GM18861 (cell line): ENCODE results near the gene GPR171.

Experiments
- ATAC-seq: cut with Tn5 transposase; IDR thresholded peaks from one replicate; pipeline ENCODE4 v1.9.1; 2021; ENCODE audit not compliant: unreplicated experiment

GPR171 gene

GRCh38 chr3:151214459-151214858, 11.4 kb upstream of the GPR171 start:
- ATAC-seq: no peak

GRCh38 chr3:151213881-151214280, 10.9 kb upstream of the GPR171 start:
- ATAC-seq: no peak

DNA sequence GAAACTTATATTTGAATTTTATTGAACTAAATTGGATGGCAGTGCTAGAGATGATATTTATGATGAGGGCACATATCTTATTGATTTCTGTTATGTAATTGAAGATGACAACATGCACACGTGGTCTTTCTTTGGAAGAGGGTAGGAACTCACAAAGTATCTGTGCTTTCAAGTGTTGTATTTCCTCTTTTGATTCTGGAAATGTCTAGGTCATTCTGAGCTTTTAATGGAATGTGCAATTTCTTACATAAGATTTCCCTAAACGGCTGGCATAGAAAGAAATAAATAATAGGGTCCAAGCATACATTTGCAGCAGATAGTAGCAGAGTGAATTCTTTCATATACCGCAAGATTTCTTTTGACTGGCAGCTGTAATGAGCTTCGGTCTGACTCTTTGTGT, 10.1 kb upstream of the GPR171 start:
- no peak for ATAC-seq

GRCh38 chr3:151210676-151211381, 7.8 kb upstream of the GPR171 start:
- ATAC-seq: peak; percentile 71

DNA sequence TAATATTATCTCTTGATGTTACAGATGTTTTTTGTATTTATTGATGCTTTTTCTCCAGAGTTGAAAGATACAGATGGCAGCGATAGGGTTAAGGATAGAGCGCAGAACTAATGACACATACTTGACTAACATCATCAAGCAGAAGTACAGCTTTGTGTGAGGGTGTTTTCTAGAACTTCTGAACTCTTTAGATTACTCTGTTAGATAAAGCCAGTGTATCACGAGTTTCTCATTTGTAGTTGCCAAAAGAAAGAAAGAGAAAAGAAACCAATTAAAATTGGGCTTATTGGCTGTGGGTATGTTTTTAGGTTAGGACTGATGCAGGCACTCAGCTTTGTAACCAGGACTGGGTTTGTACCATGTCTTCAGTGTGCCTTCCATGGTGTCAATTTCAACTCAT, 6.6 kb upstream of the GPR171 start:
- no peak for ATAC-seq

- no peak for ATAC-seq
Observed at GRCh38 chr3:151206201-151206600, 3.2 kb upstream of the GPR171 start.

GRCh38 chr3:151205482-151205881, 2.5 kb upstream of the GPR171 start:
- ATAC-seq: no peak

DNA sequence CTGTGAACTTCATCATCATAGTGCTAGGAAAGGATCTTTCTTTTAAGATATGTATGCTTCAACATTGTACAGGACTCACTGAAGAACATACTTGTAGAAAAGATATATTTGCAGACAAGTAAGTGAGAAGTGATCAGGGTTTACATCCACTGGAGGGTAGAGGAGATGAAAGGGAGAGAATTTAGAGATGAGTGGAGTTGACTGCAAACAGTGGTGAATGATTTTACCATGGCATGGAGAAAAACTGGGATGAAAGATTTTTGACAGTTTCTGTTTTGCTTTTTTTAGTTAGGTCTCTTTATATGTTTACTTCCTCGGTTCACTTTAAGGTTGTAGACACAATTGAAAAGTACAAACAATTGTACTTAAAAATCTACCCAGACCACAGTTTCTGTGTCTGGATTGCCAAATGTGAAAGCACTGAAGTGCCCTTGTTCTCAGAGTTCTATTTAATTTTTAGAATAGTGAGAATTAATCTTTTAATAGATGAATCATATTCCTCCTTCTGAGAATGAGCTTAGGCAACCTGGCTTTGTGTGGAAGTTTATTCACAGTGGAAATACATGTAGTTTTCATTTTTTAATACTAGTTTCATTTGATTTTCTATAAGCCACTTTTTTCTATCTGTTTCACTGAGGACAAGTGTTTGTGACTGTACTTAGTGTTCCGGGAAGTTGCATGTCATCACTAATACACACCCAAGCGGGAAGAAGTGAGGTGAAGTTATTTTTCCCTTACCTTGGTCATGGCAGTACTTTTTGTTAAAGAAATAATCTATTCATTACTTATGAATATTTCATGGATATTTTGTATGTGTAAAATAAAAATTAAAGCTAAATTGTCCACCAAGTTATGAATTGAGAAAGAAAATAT, 1.8 kb upstream of the GPR171 start:
- no peak for ATAC-seq

GRCh38 chr3:151201051-151201730, 1.8 kb downstream of the GPR171 start:
- ATAC-seq: no peak

DNA sequence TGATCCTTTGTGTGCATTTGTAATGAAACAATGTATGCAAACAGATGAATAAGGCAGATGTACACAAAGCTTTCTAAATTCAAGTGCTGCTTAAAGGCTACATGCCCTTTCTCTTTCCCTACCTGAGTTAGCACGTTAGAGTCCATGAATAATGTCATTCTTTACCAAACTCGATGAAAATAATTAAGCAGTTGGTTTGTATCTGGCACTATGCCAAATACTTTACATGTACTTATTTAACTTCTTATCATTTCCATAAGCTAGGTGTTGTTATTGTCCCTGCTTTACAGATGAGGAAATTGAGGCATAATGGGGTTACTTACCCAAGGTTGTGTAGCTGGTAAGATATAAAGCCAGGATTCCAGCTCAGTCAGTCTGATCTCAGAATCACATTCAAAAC, 2.4 kb downstream of the GPR171 start:
- ATAC-seq: no peak

DNA sequence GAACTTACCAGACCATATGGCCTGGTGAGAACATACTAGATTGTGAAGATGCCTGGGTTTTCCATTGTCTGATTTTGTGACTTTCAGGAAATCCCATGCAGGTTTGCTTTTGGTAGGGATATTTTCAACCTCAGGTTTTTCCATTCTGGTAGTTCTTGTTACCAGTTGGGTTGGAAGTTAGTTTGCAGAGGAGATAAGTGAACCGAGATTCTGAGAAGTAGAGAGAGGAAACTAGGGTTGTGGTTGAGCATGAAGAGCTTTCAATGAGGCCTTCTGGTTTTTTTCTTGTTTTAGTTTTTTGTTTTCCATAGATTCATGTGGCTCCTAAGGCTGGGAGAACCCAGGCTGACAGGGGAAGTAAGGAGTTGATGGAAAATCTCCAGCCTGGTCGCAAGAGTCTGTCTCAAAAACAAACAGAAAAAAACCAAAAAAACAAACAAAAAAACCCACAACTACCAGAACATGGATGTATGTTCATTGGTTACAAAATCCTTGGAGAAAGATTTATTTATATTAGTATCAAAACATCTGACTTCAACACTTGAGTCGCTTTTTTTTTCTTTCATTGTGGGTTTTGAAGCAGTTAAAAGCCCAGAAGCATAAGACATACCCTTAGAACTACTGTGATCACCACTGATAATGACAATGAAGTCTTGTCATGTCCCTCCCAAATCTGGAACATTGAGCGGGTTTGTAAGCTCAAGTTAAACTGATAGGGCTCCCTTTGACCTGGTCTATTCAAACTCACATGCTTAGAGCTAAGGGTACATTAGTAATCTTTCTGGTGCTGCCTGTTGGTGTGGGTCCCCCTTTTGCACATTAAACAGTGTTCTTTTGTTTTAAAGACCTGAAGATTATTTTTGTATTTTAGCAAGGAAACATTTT, 3.2 kb downstream of the GPR171 start:
- ATAC-seq: no peak

DNA sequence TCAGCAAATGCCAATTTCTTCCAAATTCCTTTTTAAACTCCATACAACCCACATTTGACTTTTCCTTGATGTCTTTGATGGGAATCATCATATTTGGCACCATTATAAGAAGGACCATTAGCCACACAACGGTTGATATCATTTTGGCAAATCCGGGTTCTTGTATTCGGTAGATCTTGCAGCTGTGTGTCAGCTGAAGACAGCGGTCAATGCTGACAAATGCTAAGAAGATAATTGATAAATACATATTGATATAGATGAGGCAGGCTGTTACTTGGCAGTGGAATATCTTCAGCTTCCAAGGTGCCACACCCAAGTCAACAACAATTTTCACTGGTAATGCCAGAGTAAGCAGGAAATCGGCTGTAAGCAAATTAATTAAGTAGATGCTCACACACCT, 4.2 kb downstream of the GPR171 start:
- no peak for ATAC-seq

DNA sequence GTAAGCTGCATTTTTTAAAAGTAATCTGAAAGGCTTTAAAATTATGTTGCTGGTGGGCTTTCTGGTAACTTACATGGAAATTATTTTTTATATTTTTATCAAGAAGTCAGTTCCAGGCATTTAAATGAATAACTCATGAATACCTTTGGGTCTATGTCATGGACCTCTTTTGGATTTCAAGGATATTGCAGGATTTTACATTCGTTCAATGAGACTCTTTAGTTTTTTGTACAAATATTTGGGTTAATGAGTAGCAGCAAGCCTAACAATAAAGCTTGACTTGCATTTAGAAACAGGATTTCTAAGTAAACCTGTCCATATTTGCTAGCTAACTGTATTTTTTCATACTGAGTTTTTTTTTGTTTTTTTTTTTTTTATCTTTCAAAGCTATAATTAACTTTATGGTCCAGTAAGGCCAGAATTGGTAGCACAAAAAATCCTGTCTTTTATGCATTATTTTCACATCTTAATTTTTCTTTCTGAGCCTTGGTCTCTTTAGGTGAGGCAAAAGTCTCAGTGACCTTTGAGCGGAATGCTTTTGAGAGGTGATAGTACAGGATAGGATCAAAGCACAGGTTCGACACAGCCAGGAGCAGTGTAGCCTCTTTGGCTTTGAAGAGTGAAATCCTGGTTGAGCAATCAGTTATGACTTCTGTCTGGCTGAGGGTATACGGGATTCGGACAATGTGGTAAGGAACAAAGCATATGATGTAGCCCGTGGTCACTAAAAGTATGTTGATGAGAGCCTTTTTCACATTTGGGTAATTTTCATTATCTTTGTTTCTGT, 4.8 kb downstream of the GPR171 start:
- ATAC-seq: no peak

GRCh38 chr3:151197228-151197627, 5.8 kb downstream of the GPR171 start:
- ATAC-seq: no peak

- no peak for ATAC-seq
Observed at GRCh38 chr3:151196434-151196833, 6.6 kb downstream of the GPR171 start.

DNA sequence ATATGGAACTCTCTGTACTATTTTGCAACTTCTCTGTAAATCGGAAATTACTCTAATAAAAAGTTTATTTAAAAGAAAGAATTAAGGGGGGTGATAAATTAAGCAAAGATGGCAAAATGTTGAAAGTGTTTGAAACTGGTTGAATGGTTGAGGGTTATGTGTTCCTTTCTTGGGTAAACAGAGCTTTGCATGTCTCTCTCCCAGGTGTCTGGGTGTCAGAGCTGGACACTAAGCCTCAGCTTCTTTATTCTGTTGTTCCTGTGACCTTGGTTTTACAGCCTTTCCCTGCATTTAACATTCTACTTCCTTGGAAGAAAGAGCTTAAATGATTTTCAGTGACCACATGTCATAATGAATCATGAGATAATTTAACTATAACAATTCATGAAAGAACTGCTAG, 7.2 kb downstream of the GPR171 start:
- ATAC-seq: no peak

- ATAC-seq: no peak
Observed at GRCh38 chr3:151192545-151192944, 10.5 kb downstream of the GPR171 start.

DNA sequence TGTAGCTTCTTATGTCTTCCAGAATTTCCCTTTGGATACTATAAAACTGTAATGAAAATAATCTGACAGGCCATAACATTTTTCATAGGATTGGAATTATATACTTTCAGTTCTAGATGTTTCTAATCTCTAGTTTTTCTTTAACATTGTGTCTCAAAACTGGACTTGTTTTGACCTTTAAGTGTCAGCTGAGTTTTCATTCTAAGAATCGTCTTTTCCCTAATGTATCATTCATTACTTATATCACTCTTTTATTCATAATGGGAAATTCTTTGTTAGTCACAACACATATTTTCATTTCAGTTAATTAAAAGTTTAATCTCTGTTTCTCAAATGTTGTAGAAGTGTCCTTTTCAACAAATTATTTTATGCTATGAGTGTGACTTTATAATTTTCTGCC, 11.9 kb downstream of the GPR171 start:
- no peak for ATAC-seq

DNA sequence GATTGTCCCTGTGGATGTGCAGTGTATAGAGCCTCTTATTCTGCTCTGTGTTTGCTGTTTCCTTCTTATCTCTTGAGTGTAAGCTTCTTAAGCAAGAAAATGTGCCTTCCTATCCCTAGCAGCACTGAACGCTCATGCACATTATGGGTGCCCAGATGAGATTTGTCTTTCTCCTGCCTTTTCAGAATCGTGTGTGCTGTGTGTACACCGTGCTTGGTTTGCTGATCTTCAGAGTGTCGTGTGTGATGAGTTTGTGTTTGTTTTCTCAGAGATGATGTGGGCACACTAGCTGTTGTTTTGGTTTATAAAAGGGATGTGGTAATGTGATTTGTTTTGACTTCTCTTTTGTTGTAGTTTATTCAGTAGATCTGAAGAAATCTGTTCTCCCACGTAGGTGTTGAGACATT, 19.7 kb downstream of the GPR171 start:
- no peak for ATAC-seq
